ENCODE results near the gene LIN7B. TPM values are rescaled to one million over a fixed set of nuclear protein-coding genes. Genes with fewer than 3 reads are reported as not detected.

The LIN7B gene
- total and polyA plus RNA-seq, 9 of the 15 experiments (the other 6 are each of a cell fraction or from before 2014, with no cell fraction given), result 0.89 to 15.7 (median 4.0) TPM

GRCh38 chr19:49155820-49156346 is 41.7 kb downstream of the LIN7B start (continued):
- TF ChIP-seq IRF9 (tag; IDR thresholded peaks at IDR 0.05) (no peak), PTBP1 (IDR thresholded peaks at IDR 0.05; ENCODE audit: low read depth, low read length) (no peak), PBX2 (CRISPR knock-in tag; IDR thresholded peaks at IDR 0.05; ENCODE audit: low read depth) (no peak), PBX2 (tag; conservative IDR thresholded peaks at IDR 0.05; ENCODE audit: low read depth) (0 out of 2 replicates have a peak, but pooled peaks have one; percentile 5), HEY1 (CRISPR knock-in tag; IDR thresholded peaks at IDR 0.05; ENCODE audit: borderline replicate concordance) (no peak), ZNF583 (CRISPR knock-in tag; IDR thresholded peaks at IDR 0.05) (no peak), BRCA1 (IDR thresholded peaks at IDR 0.05) (no peak), BRCA1 (CRISPR knock-in tag; IDR thresholded peaks at IDR 0.05) (no peak), CBX3 (IDR thresholded peaks at IDR 0.05; ENCODE audit: borderline replicate concordance in 1 of 2, low read length in 2 of 2) (no peak), SMARCA4 (IDR thresholded peaks at IDR 0.05) (peak; percentile 57), ZNF311 (CRISPR knock-in tag; IDR thresholded peaks at IDR 0.05) (no peak), ILK (tag; IDR thresholded peaks at IDR 0.05; ENCODE audit: borderline replicate concordance, low read depth) (no peak), GABPB2 (CRISPR knock-in tag; conservative IDR thresholded peaks at IDR 0.05) (no peak), KLF1 (tag; IDR thresholded peaks at IDR 0.05) (no peak), ESRRB (CRISPR knock-in tag; IDR thresholded peaks at IDR 0.05; ENCODE audit: borderline replicate concordance) (no peak), KHSRP (IDR thresholded peaks at IDR 0.05) (no peak), GATAD2A (IDR thresholded peaks at IDR 0.05) (peak; percentile 64), RNF219 (CRISPR knock-in tag; IDR thresholded peaks at IDR 0.05) (no peak), ZFP36 (IDR thresholded peaks at IDR 0.05; ENCODE audit: low read depth, low read length, partially characterized antibody) (no peak), ZMIZ1 (IDR thresholded peaks at IDR 0.05; ENCODE audit: low read depth in 2 of 2, low read length in 2 of 2) (no peak)
